Gastrocnemius medialis (tissue), 4 donors: Measurements from ENCODE around the gene TCF4. TPM values are rescaled to one million over a fixed set of nuclear protein-coding genes. Genes with fewer than 3 reads are reported as not detected.

Experiments
- ATAC-seq, 2 donors: fragments of 150-250 bp; one replicate each; pipeline ENCODE4 v1.9.1; 2016
- DNase-seq, 2 donors: peaks; one replicate each; pipeline ENCODE4 v3.0.0-alpha.2; 2019
- H3K27ac ChIP-seq, 4 donors: fragments of 200-600 bp; sonication (generic); 1 replicate in 1 of 4; 2 replicates in 3 of 4; pipeline ENCODE4 v1.5.1; 2016 to 2018; ENCODE audit warnings: mild to moderate bottlenecking in 2 of 4, moderate library complexity in 1 of 4
- H3K27me3 ChIP-seq, 3 donors: fragments of 200-600 bp; sonication (generic) in 2 of 3; 1 replicate in 1 of 3; 2 replicates in 2 of 3; pipeline versions ENCODE4 v1.5.1 to v1.6.0; 2016 to 2019; ENCODE audit warnings: mild to moderate bottlenecking in 1 of 3, moderate library complexity in 1 of 3
- H3K36me3 ChIP-seq, 2 donors: fragments of 200-600 bp; sonication (generic) in 1 of 2; one replicate each; pipeline ENCODE4 v1.5.1; 2017 to 2018
- H3K4me1 ChIP-seq, 2 donors: fragments of 200-600 bp; sonication (generic) in 1 of 2; one replicate each; pipeline ENCODE4 v1.5.1; 2016 to 2017; ENCODE audit warnings: mild to moderate bottlenecking in 2 of 2
- H3K4me3 ChIP-seq, 4 donors: fragments of 200-600 bp; sonication (generic) in 3 of 4; 1 replicate in 1 of 4; 2 replicates in 3 of 4; pipeline ENCODE4 v1.5.1; 2016 to 2019; ENCODE audit warnings: mild to moderate bottlenecking in 2 of 4
- H3K9me3 ChIP-seq, 3 donors: fragments of 200-600 bp; sonication (generic) in 2 of 3; 1 replicate in 1 of 3; 2 replicates in 2 of 3; pipeline ENCODE4 v1.5.1; 2016 to 2019
- CTCF ChIP-seq, 5 experiments: fragments of 450-650 bp in 3 of 5; fragments of 200-600 bp in 2 of 5; sonication (generic) in 2 of 5; IDR thresholded peaks in 4 of 5; conservative IDR thresholded peaks in 1 of 5; 1 replicate in 4 of 5; 2 replicates in 1 of 5; pipeline ENCODE4 v1.5.1; 2016 to 2019; ENCODE audit warnings: antibody characterized with exemption in 5 of 5, mild to moderate bottlenecking in 3 of 5, moderate library complexity in 3 of 5
- POLR2A ChIP-seq, 2 donors: fragments of 450-650 bp; IDR thresholded peaks; one replicate each; pipeline ENCODE4 v1.6.1; 2017; ENCODE audit warnings: antibody characterized with exemption in 2 of 2, mild to moderate bottlenecking in 2 of 2, moderate library complexity in 2 of 2
- in situ Hi-C, 4 donors: fragments of 200-750 bp; cut with MboI; loops; one replicate each; pipeline versions ENCODE4 v1.15.0 to v1.8.0; 2017; ENCODE audit warnings: low sequenced_read_pairs in 4 of 4
- intact Hi-C: fragments of 100-400 bp; cut with DNase I; formaldehyde crosslinking; loops from one replicate; pipeline ENCODE4 v1.15.1; 2023; ENCODE audit warnings: low total_unique reads
- total RNA-seq, 4 donors: library from RNA; depleted of rRNA; stranded (reverse); fragments of >200 nt; gene quantifications; one replicate each; pipeline versions ENCODE4 v1.1.0 to v1.2.3, GENCODE V29; 2016

Gene TCF4
- total RNA-seq, 4 donors from 2014 or later = 40.3 to 60.6 (median 53.6) TPM

GRCh38 chr18:55322178-55322735, 265.7 kb downstream of the TCF4 start:
- no peaks in the 10 kb centered on the region for H3K9me3 ChIP-seq
- in situ Hi-C loops = loop anchor here (5.0 to 25.0 kb wide), 6 partner anchors 75 to 263 kb away; partner anchors contain the start of gene TCF4 (in 3 of the 4)

DNA sequence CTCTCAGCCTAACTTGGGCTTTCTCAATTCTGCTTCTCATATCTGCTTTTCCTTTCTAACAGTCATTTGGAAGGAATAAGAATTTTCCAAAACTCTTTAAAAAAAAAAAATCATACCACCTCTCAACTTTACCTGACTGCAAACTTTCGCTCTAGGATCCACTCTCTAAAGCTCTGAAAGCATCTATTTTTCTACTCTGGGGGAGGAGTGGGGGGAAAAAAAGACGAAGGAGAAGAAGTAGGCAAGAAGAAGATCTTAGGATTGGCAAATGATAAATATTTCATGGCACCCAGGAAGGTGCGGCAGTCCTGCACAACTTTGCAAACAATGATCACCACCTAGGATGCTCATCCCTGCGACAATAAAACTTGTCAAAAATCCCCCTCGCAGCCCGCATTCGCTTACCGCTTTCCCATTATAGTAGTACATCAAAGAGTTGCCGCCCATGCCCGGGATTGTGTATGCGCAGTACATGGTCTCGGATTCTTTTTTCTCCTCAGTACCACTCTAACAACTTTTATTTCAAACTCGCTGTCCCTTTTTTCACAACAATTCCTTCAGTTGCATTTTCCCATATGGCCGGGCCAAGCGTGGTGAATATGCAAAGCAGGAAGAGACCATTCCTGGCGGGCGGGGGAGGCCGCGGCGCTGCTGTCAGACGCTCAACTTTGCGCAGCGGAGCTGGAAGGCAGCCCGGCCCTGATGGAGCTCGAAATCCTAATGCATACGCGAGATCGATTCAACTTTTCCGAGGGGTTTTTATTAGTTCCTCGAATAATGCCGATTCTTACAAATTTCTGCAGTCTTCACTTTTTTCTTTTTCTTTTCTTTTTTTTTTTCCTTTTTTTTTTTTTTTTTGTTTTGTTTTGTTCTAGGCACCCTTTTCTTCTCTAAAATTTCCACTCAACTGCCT, 266.5 kb downstream of the TCF4 start:
- peak; percentile 83 for ATAC-seq
- H3K4me1 ChIP-seq = peaks cover 54 to 58% of the 10 kb centered on the region in 2 donors
- peak overlapping the region; percentile 93 to 95 (median 94) for H3K27ac ChIP-seq

More at GRCh38 chr18:55322178-55322735, 265.7 kb downstream of the TCF4 start:
- H3K27me3 ChIP-seq = no peaks in the 10 kb centered on the region
- intact Hi-C loops = loop anchor here (1.0 to 5.0 kb wide), 5 partner anchors 70 to 460 kb away; partner anchors contain the start of gene TCF4
- ATAC-seq (peak; percentile 88 to 90), DNase-seq (peak; percentile 77 to 90)
- H3K36me3 ChIP-seq = no peaks in the 10 kb centered on the region
- H3K4me3 ChIP-seq = peak overlapping the region; percentile 57 to 82 (median 73)
- H3K4me1 ChIP-seq = peaks cover 53 to 54% of the 10 kb centered on the region in 2 donors
- H3K27ac ChIP-seq = peak overlapping the region; percentile 93 to 95 (median 94)
- peak; percentile 68 to 84 for TF ChIP-seq POLR2A (IDR thresholded peaks at IDR 0.05)
- TF ChIP-seq CTCF (IDR thresholded peaks at IDR 0.05 in 4 of 5, conservative IDR thresholded peaks at IDR 0.05 in 1 of 5) = peak in 2 of 5 experiments; percentile 12 to 17

GRCh38 chr18:55320424-55321264, 267.3 kb downstream of the TCF4 start:
- no peaks in the 10 kb centered on the region for H3K9me3 ChIP-seq
- no peak for ATAC-seq
- intact Hi-C loops (loop anchor here (2.0 to 5.0 kb wide), 4 partner anchors 68 to 462 kb away; no protein-coding TSS in a partner anchor), in situ Hi-C loops (loop anchor here (5.0 to 25.0 kb wide), 6 partner anchors 73 to 264 kb away; partner anchors contain the start of gene TCF4 (in 3 of the 4))
- peaks cover 56 to 62% of the 10 kb centered on the region in 2 donors for H3K4me1 ChIP-seq
- H3K36me3 ChIP-seq = no peaks in the 10 kb centered on the region
- TF ChIP-seq CTCF (IDR thresholded peaks at IDR 0.05 in 4 of 5, conservative IDR thresholded peaks at IDR 0.05 in 1 of 5) (no peak), POLR2A (IDR thresholded peaks at IDR 0.05) (no peak)
- peak overlapping the region; percentile 93 to 95 (median 94) for H3K27ac ChIP-seq
- peak overlapping the region; percentile 57 to 82 (median 73) for H3K4me3 ChIP-seq
- no peaks in the 10 kb centered on the region for H3K27me3 ChIP-seq
- DNase-seq = no peak

More for the DNA sequence above, 266.5 kb downstream of the TCF4 start:
- Histone ChIP-seq H3K4me3 (peak overlapping the region; percentile 57 to 82 (median 73)), H3K9me3 (no peaks in the 10 kb centered on the region), H3K36me3 (no peaks in the 10 kb centered on the region), H3K27me3 (no peaks in the 10 kb centered on the region)
- intact Hi-C loops = loop anchor here (1.0 to 5.0 kb wide), 6 partner anchors 69 to 461 kb away; partner anchors contain the start of gene TCF4
- DNase-seq = peak; percentile 84 to 89
- in situ Hi-C loops = loop anchor here (5.0 to 25.0 kb wide), 6 partner anchors 74 to 263 kb away; partner anchors contain the start of gene TCF4 (in 3 of the 4)
- peak in 1 of 2 donors; percentile 39 for TF ChIP-seq POLR2A (IDR thresholded peaks at IDR 0.05)
- no peak for TF ChIP-seq CTCF (IDR thresholded peaks at IDR 0.05 in 4 of 5, conservative IDR thresholded peaks at IDR 0.05 in 1 of 5)
